Stimulated activated CD4-positive, alpha-beta T cell treated with anti-CD3 and anti-CD28 coated beads, Interleukin-12 subunit alpha, Interleukin-12 subunit beta, amount 100 ng/mL, for 4 hours (primary cell): ENCODE measurements around the gene KLHL12.
"Not testable (repeated sequence)": the region's sequence is repeated elsewhere in the genome, so short reads cannot be mapped to it uniquely, and the experiment has no call there.

Source experiments
- DNase-seq: peaks from one replicate; pipeline ENCODE4 v3.0.0-alpha.2; 2020

Gene KLHL12

DNA sequence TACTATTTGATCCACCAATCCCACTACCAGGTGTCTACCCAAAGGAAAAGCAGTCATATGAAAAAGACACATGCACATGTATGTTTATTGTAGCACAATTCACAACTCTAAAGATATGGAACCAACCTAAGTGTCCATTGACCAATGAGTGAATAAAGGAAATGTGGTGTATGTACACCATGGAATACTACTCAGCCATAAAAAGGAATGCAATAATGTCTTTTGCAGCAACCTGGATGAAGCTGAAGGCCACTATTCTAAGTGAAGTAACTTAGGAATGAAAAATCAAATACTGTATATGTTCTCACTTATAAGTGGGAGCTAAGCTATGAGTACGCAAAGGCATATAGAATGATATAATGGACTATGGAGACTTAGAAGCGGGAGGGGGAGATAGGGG is 18.4 kb upstream of the KLHL12 start:
- no peak for DNase-seq

DNA sequence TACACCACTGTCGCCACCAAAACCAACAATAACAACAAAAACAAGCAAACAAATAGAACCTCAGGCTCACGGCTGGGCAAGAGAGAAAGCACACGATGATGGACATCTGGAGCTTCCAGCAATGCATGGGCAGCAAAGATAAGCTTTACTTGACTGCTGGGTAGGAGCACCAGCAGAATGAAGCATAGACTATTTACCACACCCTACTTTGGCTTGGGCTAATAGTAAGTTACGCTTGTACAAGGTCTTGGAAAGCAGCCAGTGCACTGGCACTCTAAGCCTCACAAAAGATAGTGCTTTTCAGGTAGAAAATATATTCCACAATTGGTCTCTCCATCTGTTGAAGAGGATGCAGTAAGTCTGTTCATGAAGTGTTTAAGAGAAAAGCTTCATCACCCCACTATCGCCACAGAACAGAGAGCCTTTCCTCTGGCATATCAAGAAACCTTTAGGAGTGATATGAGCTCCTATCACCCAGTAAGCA is 17.4 kb upstream of the KLHL12 start:
- no peak for DNase-seq

DNA sequence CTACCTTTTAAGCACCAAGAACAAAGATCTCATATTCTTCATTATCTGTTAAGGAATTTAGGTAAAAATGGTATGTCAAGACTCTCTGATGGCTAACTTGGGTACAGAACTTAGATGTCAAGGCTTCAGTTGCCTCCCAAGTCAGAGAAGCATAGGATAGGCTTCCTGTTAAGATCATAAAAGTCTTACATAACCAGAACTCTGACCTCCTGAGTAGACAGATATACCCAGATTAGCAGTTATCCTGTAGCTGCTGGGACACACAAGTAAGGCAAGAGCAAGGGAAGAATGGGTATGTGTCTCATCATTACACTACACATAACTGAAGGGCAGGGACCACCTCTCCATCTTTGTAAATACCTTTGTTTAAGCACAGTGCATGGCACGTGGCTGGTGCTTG is 15.4 kb upstream of the KLHL12 start:
- no peak for DNase-seq

DNA sequence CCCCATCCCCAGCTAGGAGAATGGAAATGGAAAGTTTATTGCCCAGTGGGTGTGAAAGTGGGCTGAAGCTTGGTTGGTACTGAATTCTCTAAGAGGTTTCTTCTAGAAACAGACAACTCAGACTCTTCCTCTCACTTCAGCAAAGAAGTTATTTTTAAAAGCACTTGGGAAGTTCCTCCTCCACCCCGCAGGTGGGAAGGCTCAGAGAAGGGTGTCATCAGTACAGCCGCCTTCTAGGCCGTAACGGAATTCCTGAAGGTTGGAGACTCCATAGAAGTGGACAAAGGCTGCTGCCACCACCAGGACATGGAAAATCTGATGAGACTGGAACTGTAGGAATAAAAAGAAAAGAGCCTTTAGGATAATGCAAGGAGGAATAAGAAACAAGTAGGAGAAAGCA is 14.3 kb upstream of the KLHL12 start:
- DNase-seq, result no peak

DNA sequence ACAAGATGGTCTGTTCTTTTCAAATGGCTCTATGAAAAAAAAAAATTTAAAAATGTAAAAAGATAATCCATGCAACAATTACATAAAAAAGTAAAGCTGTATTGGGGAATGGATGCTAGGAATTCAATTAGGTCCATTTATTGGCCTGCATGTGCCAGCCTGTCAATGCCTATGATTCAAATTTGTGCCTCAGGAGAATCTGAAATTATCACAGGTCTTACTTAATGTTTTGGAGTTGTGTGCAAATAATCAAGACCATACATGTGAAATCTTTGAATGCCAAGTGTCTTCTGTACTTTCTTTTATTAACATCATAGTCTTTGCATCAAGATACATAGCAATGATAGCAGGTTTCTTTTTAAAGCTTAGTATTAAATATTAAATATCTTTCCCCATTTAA is 13.5 kb upstream of the KLHL12 start:
- DNase-seq, result no peak

DNA sequence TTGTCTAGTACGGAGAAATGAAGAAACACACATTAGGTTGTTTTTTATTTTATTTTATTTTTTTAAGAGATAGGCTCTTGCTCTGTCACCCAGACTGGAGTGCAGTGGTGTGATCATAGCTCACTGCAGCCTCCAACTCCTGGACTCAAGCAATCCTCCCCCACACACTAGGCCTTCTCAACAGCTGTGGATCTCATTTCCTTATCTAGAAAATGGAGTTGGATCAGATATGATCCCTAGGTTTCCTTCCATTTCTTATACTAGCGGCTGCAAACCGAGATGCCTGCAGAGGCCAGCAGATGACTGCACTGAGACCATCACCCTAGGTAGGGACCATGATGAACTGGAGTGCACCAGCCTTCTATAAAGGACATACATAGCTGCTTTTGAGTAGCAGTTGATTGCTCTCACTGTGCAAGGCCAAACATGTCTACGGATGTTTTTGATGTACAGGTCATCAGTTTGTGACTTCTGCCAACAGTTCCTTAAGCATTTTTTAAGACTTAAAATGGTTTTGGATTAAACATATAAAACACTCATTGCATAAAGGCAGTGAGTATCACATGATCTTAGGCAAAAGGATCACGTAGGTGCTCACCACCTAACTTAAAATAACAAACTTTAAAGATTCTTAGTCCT is 11.4 kb upstream of the KLHL12 start:
- DNase-seq, result no peak

DNA sequence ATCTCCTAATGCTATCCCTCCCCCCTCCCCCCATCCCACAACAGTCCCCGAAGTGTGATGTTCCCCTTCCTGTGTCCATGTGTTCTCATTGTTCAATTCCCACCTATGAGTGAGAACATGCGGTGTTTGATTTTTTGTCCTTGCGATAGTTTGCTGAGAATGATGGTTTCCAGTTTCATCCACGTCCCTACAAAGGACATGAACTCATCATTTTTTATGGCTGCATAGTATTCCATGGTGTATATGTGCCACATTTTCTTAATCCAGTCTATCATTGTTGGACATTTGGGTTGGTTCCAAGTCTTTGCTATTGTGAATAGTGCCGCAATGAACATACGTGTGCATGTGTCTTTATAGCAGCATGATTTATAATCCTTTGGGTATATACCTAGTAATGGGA is 9.4 kb upstream of the KLHL12 start:
- DNase-seq, result not testable (repeated sequence)

DNA sequence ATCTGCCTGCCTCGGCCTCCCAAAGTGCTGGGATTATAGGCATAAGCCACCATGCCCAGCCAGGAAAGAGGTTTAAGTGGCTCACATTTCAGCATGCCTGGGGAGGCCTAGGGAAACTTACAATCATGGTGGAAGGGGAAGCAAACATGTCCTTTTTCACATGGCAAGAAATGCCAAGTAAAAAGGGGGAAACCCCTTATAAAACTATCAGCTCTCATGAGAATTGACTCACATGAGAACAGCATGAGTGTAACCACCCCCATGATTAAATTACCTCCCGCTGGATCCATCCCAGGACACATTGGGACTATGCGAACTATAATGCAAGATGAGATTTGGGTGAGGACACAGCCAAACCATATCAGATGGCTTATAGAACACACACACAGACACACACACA is 8.8 kb upstream of the KLHL12 start:
- DNase-seq, result no peak

DNA sequence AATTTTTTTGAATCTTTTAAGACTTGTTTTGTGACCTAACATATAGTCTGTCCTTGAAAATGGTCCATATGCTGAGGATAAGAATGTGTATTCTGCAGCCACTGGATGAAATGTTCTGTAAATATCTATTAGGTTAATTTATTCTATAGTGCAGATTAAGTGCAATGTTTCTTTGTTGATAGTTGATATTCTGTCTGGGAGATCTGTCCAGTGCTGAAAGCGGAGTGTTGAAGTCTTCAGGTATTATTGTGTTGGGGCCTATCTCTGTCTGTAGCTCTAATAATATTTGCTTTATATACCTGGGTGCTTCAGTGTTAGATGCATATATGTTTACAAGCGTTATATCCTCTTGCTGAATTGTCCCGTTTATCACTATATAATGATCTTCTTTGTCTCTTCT is 7.7 kb upstream of the KLHL12 start:
- no peak for DNase-seq

DNA sequence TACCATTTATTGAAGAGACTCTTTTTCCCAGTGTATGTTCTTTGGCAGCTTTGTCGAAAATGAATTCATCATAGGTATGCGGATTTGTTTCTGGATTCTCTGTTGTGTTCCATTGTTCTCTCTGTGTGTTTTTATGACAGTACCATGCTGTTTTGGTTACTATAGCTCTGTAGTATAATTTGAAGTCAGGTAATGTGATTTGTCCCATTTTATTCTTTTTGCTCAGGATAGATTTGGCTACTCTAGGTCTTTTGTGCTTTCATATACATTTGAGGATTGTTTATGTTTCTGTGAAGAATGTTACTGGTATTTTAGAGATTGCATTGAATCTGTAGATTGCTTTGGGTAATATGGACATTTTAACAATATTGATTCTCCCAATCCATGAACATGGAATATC is 5.4 kb upstream of the KLHL12 start:
- no peak for DNase-seq

DNA sequence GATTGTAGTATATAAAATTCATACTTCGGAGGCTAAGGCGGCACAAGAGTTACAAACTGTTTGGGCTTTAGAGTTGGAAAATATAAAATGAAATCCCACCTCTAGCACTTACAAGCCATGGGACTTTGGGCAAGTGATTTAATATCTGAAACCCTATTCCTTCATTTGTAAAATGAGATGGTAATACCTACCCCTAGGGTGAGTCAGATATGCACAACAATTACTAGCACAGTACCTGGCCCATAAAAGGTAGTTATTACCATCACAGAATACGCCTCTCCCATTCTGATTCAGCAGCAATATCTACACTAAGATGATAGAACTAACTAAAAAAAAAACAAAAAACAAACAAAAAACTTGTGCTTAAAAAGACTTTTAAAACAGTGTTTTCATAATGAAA is 3.5 kb downstream of the KLHL12 start:
- no peak for DNase-seq

DNA sequence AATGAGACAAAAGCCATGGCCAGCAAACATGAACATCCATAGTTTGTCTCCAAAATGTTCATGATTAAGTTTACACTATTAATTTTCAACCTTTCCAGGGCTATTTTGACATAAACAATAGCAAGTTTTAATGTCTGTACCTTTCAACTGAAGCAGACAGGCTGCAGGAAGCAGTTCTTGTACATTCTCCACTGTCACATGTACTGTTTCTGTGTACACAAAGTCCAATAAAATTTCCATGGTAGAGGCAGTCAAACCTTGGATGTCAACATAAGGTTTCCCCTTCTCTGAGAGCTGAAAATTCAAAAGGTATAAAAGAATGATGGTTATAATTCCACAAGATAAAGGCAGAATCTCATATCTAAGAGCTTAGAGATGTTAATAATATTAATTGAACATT is 7.4 kb downstream of the KLHL12 start:
- DNase-seq, result no peak

DNA sequence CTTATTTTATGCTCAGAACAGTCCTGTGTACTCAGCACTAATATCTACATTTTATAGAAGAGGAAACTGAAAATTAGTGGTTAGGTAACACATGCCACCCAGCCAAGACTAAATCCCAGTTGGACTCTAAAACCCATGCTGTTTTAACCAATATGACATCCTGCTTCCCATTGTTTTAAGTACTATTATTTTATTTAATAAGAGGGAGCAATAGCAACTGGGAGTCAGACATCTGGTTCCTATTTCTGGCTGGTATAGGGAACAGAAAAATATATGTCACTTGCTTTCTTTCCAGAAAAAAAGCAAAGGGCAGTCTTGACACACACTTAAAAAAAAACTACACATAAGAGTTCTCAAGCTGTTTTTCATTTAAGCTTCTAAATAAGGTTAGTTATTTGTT is 11.9 kb downstream of the KLHL12 start:
- DNase-seq, result no peak

DNA sequence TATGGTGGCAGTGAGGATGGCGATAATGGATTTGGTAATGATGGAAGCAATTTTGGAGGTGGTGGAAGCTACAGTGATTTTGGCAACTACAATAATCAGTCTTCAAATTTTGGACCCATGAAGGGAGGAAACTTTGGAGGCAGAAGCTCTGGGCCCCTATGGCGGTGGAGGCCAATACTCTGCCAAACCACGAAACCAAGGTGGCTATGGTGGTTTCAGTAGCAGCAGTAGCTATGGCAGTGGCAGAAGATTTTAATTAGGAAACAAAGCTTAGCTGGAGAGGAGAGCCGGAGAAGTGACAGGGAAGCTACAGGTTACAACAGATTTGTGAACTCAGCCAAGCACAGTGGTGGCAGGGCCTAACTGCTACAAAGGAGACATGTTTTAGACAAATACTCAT is 14.6 kb downstream of the KLHL12 start:
- not testable (repeated sequence) for DNase-seq

DNA sequence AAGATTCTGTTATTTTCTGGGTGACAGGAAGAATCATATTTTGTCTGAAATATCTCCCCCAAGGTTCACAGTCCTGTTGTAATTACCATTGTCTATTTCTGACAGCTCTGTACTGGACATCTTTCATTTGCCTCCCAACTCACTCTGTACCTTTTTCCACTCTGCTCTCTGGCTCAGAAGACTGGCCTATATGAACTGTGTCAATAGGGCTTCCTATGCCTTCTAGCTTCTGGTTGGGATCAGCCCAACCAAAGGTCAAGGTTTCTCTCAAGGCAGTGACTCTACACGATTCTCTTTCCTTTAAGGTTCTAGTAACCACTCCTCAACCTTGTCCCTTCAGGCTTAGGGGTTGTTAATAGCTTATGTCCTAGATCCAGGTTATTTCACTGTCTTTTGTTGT is 17.5 kb downstream of the KLHL12 start:
- no peak for DNase-seq

DNA sequence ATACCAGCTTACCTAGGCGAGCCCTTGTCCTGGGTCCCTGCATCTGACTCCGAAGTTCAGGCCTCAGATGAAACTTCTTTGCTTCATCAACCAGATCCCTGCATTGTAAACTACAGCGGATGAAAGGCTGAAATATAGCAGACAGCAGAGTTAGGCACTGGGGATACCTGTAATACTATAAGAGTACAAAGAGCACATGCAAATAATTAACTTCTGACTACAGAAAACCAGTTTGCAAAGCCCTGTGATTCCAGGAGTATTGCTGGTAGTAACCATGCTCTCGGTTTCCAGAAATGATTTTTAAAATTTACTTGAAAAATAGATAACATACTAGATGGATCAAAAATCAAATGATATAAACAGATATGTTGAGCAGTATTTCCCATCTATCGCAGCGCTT is 18.0 kb downstream of the KLHL12 start:
- no peak for DNase-seq

DNA sequence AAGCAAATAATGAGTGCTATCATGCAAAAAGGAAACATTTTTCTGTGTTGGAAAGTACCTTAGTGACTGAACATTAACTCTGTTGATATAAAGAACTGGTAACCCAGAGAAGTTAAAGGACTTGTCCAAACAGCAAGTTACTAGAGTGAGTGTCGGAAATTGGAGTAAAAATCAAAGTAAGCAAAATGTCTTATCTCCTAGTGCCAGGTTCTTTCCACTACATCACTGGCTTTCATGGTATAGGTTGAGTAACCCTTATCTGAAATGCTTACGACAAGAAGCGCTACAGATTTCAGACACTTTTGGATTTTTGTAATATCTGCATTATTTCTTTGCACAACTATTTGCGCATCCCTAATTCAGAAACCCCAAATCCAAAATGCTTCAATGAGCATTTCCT is 21.7 kb downstream of the KLHL12 start:
- DNase-seq, result no peak

DNA sequence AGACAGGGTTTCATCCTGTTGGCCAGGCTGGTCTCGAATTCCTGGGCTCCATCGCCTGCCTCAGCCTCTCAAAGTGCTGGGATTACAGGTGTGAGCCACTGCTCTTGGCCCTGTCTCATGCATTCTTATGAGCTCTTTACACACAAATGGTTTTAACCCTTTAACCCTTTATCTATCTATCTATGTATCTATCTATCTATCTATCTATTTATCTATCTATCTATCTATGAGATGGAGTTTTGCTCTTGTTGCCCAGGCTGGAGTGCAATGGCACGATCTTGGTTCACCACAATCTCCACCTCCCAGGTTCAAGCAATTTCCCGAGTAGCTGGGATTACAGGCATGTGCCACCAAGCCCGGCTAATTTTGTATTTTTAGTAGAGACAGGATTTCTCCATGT is 23.2 kb downstream of the KLHL12 start:
- not testable (repeated sequence) for DNase-seq

DNA sequence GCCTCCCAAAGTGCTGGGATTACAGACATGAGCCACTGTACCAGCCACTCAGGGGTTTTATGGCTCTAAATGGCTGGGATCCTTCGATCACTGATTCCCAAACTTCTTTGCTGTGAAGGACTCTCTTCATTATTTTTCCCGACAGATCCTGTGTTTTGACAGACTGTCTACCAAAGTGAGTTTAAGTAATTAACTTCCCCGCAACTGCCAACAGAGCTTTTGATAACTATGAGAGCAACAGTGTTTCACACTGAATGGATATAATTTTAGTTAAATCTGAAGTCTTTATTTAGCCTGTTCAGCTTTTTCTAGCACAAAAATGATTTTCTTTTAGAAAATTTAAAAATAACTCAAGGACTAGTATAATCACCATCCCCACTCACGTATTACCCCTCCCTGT is 25.5 kb downstream of the KLHL12 start:
- DNase-seq, result no peak

DNA sequence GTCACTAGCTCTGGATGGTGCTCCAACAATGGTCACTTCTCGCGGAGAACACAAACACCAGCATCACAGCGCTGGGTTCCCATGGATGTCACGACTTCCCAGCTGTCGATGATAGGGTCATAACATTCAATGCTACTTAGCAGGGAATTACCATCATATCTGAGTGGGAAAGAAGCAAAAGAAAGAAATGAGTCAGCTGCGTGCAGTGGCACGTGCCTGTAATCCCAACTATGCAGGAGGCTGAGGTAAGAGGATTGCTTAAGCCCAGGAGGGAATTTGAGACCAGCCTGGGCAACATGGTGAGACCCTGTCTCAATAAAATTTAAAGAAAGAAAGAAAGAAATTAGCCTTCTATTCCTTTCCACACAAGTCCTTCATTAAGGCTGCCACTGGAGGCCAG is 34.5 kb downstream of the KLHL12 start:
- DNase-seq, result no peak

DNA sequence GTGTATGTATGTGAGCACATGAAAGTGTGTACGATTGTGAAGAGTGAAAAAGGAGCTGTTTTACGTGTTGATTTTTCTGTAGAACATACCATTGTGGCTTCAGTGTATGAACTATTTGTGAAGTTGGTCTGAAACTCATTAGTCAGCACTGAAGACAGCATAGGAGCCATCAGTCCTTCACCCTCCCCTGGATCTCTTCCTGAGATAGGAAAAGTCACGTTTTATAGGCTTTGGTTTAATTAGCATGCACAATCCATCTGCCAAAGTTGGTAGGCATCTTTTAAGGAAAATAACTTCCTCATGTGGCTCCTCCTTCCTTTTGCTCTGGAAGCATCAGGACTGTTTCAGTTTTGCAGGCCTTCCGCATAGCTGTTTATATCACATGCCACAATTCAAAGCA is 36.6 kb downstream of the KLHL12 start:
- no peak for DNase-seq

DNA sequence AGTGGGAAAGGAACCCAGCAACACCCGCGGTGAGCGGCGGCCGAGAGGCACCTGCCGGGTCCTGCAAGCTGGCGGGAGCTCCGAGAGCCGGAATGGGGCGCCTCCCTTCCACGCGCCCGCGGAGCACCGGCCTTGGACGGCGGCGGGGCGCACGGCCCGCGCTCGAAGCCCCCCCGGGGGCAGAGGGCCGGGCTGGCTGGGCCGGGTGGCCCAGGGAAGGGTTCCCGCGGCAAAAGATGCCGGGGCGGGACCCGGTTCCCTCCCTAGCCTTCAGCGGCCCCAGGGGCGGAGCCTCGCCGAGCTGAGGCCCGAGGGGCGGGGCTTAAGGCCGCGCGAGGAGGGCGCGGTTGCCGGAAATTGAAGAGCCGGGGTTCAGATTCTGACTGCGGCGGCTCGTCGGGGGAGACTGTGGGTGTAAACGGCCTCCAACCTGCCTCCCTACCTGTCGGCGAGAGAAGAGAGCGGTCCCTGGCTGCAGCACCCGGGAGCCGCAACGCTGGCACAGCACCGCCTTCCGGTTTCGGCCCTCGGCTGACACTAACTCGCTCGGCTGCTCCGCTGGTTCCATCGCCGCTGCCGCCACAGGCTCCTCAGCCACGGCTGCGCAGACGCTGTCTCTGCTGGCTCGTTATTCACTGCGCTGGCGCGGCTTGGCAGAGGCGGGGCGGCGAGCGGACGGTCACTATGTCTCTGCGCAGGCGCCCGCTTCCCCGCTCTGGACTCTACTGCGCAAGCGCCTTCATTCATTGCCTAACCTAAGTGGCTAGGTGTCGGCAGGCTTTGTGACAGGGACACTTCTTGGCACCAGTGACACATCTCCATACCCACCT is 38.3 kb downstream of the KLHL12 start, which contains the start of gene RABIF:
TSS of gene RABIF (minus strand) at position 619 of the 830 bp plus-strand sequence. CDS start at position 568, 51 bp downstream.
- peak; percentile 96 for DNase-seq

DNA sequence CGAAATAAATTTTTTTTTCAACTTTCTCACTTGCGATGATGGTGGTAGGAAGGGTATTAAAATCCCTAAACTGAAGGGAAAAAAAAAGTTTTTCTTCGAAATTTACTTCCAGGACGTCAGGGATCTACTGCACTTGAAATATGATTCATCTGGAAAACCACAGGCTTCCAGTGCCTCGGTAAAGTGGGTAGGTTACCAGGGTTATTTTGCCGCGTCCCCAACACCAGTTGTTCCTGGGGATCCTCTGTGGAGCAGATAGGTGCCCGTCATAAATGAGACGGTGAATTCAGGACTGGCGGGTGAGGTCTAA is 38.9 kb downstream of the KLHL12 start:
- DNase-seq, result no peak

DNA sequence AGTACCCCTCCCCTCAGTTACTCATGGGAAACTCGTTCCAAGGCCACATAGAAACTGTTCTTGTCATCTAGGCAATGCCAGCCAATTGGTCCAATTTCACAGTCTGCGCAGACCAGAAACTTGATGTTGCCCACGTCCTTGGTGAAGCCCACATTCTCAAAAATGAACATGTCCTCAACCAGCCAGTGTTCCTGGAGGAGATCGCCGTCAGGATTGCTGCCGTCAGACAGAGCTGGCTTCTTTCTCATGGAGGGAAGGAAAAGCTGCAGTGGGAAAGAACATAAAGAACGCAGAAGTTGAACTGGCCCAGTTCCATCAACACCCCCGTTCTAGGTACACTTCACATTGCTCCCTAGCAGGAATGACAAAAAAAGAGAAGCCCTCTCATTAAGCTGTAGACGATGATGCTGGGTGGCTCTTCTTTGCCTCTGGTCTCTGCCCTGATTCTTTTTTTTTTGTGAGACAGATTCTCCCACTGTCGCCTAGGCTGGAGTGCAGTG is 46.0 kb downstream of the KLHL12 start:
- no peak for DNase-seq

DNA sequence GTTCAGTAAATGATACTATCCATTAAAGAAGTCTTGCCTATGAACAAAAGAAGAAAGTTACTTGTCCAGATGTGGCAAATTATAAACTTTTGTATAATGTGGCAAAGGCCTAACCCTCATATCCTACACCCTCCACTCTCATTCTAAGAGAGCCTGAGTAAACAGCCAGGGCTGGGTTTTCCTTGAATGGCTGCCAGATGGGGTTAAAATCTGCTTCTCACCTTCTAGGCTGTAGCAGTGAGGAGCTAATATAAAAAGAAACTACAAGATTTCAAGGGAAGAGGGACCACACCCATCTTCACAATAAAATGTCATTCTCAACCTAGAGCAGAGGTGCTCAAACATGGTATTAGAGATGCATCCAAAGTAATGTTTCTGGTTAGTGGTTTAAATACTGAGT is 47.0 kb downstream of the KLHL12 start:
- DNase-seq, result no peak
